Spleen (tissue), 7 donors: ENCODE data around the gene SLC12A3.

Experiments
- POLR2A ChIP-seq, 3 donors: fragments of 450-650 bp; IDR thresholded peaks; one replicate each; pipeline ENCODE4 v1.5.1; 2017; ENCODE audit warnings: antibody characterized with exemption in 3 of 3, mild to moderate bottlenecking in 1 of 3
- POLR2AphosphoS5 ChIP-seq, 3 donors: sonication (generic); formaldehyde crosslinking; IDR thresholded peaks; one replicate each; pipeline ENCODE4 v1.5.1; 2017; ENCODE audit warnings: antibody characterized with exemption in 3 of 3
- TF ChIP-seq, protein P1 (sequence below), 11 experiments: fragments of 200-600 bp in 7 of 11; fragments of 450-650 bp in 4 of 11; sonication (generic) in 4 of 11; IDR thresholded peaks in 8 of 11; conservative IDR thresholded peaks in 3 of 11; 1 replicate in 7 of 11; 2 replicates in 4 of 11; pipeline versions ENCODE4 v1.4.0 to v1.8.0; 2016 to 2021; ENCODE audit warnings: antibody characterized with exemption in 11 of 11, inconsistent platforms in 4 of 11, mild to moderate bottlenecking in 1 of 11
- donor health status: DM: no; HTN: no; CAD: no; lungs with moderate emphysema.
- donor health status: DM: no; HTN: no; CAD: no.
- donor health status: DM: no; HTN: no; CAD: no.

DNA sequence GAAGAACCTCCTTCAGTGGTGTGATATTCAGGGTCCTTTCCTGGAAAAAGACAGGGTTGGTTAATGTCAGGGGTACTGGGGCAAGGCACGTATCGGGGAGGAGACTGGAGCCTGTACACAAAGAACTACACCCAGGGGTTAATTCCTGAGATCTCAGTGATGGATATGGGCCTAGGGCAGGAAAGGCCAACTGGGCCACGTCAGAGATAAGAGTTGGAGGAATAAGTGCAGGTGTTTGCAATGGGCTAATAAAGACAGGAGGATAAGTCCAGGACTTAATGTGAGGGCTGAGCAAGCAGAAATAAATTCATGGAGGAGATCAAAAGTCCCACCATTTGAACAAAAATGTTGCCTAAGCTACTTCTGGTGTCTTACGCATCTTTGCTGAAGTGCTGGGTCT is 56.6 kb downstream of the SLC12A3 start:
- TF ChIP-seq, protein P1, sequence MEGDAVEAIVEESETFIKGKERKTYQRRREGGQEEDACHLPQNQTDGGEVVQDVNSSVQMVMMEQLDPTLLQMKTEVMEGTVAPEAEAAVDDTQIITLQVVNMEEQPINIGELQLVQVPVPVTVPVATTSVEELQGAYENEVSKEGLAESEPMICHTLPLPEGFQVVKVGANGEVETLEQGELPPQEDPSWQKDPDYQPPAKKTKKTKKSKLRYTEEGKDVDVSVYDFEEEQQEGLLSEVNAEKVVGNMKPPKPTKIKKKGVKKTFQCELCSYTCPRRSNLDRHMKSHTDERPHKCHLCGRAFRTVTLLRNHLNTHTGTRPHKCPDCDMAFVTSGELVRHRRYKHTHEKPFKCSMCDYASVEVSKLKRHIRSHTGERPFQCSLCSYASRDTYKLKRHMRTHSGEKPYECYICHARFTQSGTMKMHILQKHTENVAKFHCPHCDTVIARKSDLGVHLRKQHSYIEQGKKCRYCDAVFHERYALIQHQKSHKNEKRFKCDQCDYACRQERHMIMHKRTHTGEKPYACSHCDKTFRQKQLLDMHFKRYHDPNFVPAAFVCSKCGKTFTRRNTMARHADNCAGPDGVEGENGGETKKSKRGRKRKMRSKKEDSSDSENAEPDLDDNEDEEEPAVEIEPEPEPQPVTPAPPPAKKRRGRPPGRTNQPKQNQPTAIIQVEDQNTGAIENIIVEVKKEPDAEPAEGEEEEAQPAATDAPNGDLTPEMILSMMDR (IDR thresholded peaks at IDR 0.05 in 8 of 11, conservative IDR thresholded peaks at IDR 0.05 in 3 of 11) = no peak
- TF ChIP-seq POLR2AphosphoS5 (IDR thresholded peaks at IDR 0.05) = no peak
- TF ChIP-seq POLR2A (IDR thresholded peaks at IDR 0.05) = no peak
